ENCODE data around the gene TNFRSF1B.
"Not testable (repeated sequence)": the region's sequence is repeated elsewhere in the genome, so short reads cannot be mapped to it uniquely, and the experiment has no call there.

The TNFRSF1B gene

GRCh38 chr1:12208764-12209494, 42.1 kb downstream of the TNFRSF1B start:
- peak; percentile 40 for FAIRE-seq
- peak; percentile 79 for DNase-seq (ENCODE audit: insufficient read length, low spot score)

- FAIRE-seq, result no peak
- DNase-seq (ENCODE audit: insufficient read length, low spot score), result no peak
Observed at GRCh38 chr1:12209495-12209832, 42.7 kb downstream of the TNFRSF1B start.

- no peak for FAIRE-seq
Observed at GRCh38 chr1:12215118-12215961, 48.5 kb downstream of the TNFRSF1B start.

DNA sequence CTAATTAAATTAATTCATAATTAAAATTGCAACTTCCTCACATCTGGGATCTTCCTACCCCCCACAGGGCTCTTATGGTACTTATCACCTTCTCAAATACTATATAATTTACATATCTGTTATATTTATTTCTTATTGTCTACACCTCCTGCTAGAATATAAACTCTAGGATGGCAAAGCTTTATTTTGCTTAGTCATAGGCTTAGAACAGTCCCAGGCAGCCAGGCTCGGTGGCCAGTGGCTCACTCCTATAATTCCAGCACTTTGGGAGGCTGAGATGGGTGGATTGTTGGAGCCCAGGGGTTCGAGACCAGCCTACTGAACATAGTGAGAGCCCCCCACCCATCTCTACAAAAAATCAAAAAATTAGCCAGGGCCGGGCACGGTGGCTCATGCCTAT, 53.0 kb downstream of the TNFRSF1B start:
- no peak for FAIRE-seq
- DNase-seq (ENCODE audit: insufficient read length, low spot score), result no peak

More at GRCh38 chr1:12215118-12215961, 48.5 kb downstream of the TNFRSF1B start:
- DNase-seq (ENCODE audit: insufficient read length, low spot score), result no peak

DNA sequence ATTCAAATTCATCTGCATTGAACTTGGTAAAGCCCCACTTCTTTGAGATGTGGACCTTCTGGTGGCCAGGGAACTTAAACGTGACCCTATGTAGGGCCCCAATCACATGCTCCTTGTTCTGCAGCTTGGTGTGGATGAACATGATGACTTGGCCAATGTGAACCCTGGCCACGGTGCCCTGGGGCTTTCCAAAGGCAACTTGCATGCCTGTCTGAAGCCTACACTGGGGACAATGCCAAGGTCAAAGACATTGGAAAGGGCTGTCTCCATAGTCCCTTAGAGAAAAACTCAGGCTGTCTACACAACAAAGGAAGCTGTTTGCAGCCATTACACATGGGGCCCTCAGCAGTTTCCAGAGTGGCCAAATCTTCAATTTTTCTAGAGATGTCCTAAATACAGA, 54.1 kb downstream of the TNFRSF1B start:
- FAIRE-seq (no peak), DNase-seq (ENCODE audit: insufficient read length, low spot score) (no peak)

- not testable (repeated sequence) for FAIRE-seq; DNase-seq (ENCODE audit: insufficient read length, low spot score)
Observed at GRCh38 chr1:12222700-12223099, 55.9 kb downstream of the TNFRSF1B start.

DNA sequence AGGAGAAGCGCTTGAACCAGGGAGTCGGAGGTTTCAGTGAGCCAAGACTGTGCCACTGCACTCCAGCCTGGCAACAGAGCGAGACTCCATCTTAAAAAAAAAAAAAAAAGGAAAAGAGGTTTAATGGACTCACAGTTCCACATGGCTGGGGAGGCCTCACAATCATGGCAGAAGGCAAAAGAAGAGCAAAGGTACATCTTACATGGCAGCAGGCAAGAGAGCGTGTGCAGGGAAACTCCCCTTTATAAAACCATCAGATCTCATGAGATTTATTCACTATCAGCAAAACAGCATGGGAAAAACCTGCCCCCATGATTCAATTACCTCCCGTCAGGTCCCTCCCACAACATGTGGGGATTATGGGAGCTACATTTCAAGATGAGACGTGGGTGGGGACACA, 57.3 kb downstream of the TNFRSF1B start:
- not testable (repeated sequence) for DNase-seq (ENCODE audit: insufficient read length, low spot score); FAIRE-seq

GRCh38 chr1:12228979-12229378, 62.2 kb downstream of the TNFRSF1B start:
- FAIRE-seq, result no peak

DNA sequence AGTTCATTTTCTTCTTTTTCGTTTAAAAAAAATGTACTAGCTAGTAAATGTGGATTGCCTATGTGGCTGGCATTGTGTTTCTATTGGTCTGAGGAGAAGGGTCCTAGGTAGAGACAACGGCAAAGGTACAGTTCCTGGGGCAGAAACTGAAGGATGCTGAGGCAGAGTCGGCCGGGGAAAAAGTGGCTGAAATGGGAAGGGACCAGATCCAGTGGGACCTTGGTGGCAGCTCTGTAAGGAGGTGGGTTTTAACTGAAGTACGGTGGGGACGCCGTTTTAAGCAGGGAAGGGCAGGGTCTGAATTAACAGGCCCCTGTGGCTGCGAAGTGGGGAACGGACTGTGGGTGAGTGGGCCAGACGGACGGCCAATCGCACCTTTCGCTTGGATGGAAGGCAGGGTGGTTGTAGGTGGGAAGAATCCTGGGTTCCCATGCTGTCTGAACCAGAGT, 62.6 kb downstream of the TNFRSF1B start:
- DNase-seq (ENCODE audit: insufficient read length, low spot score) (no peak), FAIRE-seq (no peak)

More at GRCh38 chr1:12228979-12229378, 62.2 kb downstream of the TNFRSF1B start:
- DNase-seq (ENCODE audit: insufficient read length, low spot score), result no peak

- DNase-seq (ENCODE audit: insufficient read length, low spot score) (peak; percentile 74), FAIRE-seq (peak; percentile 40)
Observed at GRCh38 chr1:12229835-12230548, 63.2 kb downstream of the TNFRSF1B start, which contains the start of gene VPS13D. TSS of gene VPS13D (plus strand) at chr1:12230030. CDS start at chr1:12234267, 4,237 bp downstream.

DNA sequence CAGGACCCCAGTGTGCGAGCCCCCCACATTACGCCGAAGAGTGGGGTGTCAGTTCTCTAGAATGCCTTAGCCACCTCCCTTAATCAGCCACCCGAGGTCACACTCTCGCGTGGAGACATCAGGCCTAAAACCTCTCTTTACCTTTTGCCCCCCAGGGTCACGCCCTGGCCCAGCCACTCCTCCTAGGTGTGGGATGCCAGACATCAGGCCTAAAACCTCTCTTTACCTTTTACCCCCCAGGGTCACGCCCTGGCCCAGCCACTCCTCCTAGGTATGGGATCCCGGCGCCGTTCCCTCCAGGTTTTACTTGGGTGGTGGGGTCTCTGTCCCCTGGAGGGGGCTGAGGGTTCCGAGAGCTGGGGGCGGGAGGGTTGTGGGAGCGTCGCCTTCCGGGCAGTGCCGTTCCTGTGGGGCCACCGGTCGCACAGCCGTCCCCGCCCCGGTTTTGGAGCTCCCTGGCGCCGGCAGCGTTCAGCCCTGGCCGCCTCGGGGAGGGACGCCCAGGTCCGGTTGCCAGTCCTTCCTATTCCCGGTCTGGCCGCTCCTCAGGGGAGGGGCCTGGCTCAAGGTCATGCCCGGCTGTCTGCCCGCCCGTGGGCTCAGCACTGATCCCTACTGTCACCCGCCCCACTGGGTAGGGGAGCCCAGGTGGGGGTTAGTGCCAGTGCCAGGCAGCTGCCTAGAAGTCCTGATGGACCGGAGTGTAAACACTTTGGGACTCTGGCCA, 63.9 kb downstream of the TNFRSF1B start:
- FAIRE-seq (no peak), DNase-seq (ENCODE audit: insufficient read length, low spot score) (no peak)

DNA sequence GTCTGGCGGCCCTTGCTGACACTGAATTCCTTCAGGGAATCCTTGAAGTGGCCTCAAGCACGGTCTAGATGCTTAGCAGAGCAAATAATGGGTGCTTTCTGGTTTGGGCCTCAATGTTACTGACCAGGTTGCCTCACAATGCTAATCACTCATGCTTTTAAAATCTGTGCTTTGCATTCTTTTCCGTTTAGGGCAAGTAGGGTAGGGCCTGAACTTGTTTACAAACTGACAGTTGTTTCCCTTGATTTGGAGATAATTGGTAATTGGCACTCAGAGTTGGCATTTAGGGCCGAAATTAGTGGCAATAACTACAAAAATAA, 64.4 kb downstream of the TNFRSF1B start:
- DNase-seq (ENCODE audit: insufficient read length, low spot score), result no peak
- FAIRE-seq, result no peak

- DNase-seq (ENCODE audit: insufficient read length, low spot score) (no peak), FAIRE-seq (no peak)
Observed at GRCh38 chr1:12232221-12232620, 65.4 kb downstream of the TNFRSF1B start.

- FAIRE-seq (no peak), DNase-seq (ENCODE audit: insufficient read length, low spot score) (no peak)
Observed at GRCh38 chr1:12244078-12244477, 77.3 kb downstream of the TNFRSF1B start.

GRCh38 chr1:12244585-12244984, 77.8 kb downstream of the TNFRSF1B start:
- no peak for DNase-seq (ENCODE audit: insufficient read length, low spot score)
- no peak for FAIRE-seq

DNA sequence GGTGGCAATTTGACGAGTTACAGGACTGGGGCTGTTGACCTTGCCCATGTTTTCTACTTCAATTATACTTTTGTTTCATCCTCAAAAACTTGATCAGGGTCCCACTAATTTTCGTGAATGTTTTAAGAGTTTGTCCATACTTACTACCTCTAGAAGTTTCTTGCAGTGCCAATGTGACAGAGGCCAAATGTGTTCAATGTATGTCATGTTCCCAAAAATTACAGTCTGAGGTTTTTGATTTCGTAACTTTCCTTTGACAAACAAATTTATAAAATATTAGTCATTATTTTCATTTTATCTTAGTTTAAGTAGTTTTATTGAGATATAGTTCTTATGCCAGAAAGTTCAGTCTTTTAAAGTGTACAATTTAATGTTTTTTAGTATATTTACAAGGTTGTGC, 78.3 kb downstream of the TNFRSF1B start:
- DNase-seq (ENCODE audit: insufficient read length, low spot score), result no peak
- FAIRE-seq, result no peak

DNA sequence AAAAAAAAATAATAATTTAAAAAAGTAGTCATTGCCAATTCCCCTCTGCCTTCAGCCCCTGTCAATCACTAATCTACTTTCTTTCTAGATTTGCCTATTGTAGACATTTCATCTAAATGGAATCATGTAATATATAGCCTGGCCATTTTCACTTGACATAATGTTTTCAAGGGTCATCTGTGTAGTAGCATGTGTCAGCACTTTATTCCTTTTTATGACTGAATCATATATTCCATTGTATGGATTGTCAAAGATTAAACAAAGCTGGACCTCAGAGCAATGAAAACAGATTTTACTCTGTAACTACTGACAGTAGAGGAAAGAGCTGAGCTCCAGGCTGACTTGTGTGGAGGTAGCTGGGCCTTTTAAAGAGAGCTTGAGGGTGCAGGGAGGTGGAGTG, 78.9 kb downstream of the TNFRSF1B start:
- no peak for FAIRE-seq
- no peak for DNase-seq (ENCODE audit: insufficient read length, low spot score)

- DNase-seq (ENCODE audit: insufficient read length, low spot score), result no peak
- no peak for FAIRE-seq
Observed at GRCh38 chr1:12246584-12246983, 79.8 kb downstream of the TNFRSF1B start.

- FAIRE-seq, result no peak
- DNase-seq (ENCODE audit: insufficient read length, low spot score), result no peak
Observed at GRCh38 chr1:12249181-12249580, 82.4 kb downstream of the TNFRSF1B start.

GRCh38 chr1:12249748-12250147, 83.0 kb downstream of the TNFRSF1B start:
- no peak for DNase-seq (ENCODE audit: insufficient read length, low spot score)
- FAIRE-seq, result no peak

- no peak for FAIRE-seq
Observed at GRCh38 chr1:12251442-12251841, 84.7 kb downstream of the TNFRSF1B start.

More at GRCh38 chr1:12251442-12251841, 84.7 kb downstream of the TNFRSF1B start:
- no peak for DNase-seq (ENCODE audit: insufficient read length, low spot score)
